Muscle of leg (tissue), 11 donors: ENCODE results near the gene SPDEF. TPM values are rescaled to one million over a fixed set of nuclear protein-coding genes. Genes with fewer than 3 reads are reported as not detected.
A peak's percentile ranks its signal among the peaks of the same experiment; 100 is the strongest.

ENCODE experiments used
- DNase-seq: peaks from one replicate; pipeline ENCODE4 v3.0.0; 2013
- H3K27ac ChIP-seq: one replicate; pipeline ENCODE4 v1.5.1; 2013; ENCODE audit warnings: mild to moderate bottlenecking, low read length, control low read depth
- H3K27me3 ChIP-seq: one replicate; pipeline ENCODE4 v1.6.1; 2013; ENCODE audit warnings: low read length; ENCODE audit not compliant: control insufficient read depth, insufficient read depth
- H3K36me3 ChIP-seq: one replicate; pipeline ENCODE4 v1.6.1; 2013; ENCODE audit warnings: low read length; ENCODE audit not compliant: control insufficient read depth, insufficient read depth
- H3K4me1 ChIP-seq: one replicate; pipeline ENCODE4 v1.6.1; 2013; ENCODE audit warnings: low read length; ENCODE audit not compliant: control insufficient read depth, insufficient read depth
- H3K4me3 ChIP-seq: one replicate; pipeline ENCODE4 v1.5.1; 2013; ENCODE audit warnings: low read length, control low read depth
- H3K9me3 ChIP-seq: replicated peaks from 2 replicates; pipeline ENCODE4 v1.6.1; 2013; ENCODE audit warnings: low read depth, low read length; ENCODE audit not compliant: control insufficient read depth
- WGBS: methylation state at CpG from one replicate; pipeline ENCODE4 v1.1.5; 2013; ENCODE audit warnings: missing lambda C conversion rate; ENCODE audit not compliant: insufficient coverage; 5-methylcytosine and 5-hydroxymethylcytosine counted together
- polyA plus RNA-seq, 8 donors: library from polyadenylated mRNA; unstranded; fragments of 120-200 nt; gene quantifications; one replicate each; pipeline versions ENCODE4 v1.2.1 to v1.2.3, GENCODE V29; 2013; ENCODE audit warnings: inconsistent platforms in 1 of 8, low replicate concordance in 1 of 8; ENCODE audit not compliant: insufficient read length in 8 of 8, insufficient read depth in 1 of 8
- total RNA-seq: library from RNA; stranded (reverse); fragments of 120-200 nt; gene quantifications from one replicate; pipeline ENCODE4 v1.2.4, GENCODE V29; 2013

Gene SPDEF
- total and polyA plus RNA-seq, 9 donors, result 0.04 to 0.28 (median 0.11) TPM; not detected in 3

DNA sequence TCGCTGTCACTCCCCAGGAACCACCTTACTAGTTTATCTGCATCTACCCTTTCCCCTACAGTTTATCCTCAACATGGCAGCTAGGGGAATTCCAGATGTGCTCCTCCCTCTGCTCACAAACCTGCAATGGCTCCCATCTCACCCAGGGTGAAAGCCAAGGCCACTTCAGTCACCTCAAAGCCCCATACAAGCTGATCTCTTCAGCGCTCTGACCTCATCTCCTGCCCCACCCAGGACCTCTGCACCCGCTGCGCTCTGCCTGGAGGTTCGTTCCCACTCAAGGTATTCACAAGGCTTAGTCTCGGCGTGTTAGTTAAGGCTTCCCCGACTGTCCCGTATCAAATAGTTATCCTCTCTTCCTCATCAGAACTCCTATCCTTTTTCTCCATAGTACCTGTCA, 28.6 kb upstream of the SPDEF start:
- H3K9me3 ChIP-seq, result no peaks in the 10 kb centered on the region
- no peaks in the 10 kb centered on the region for H3K4me1 ChIP-seq
- H3K27ac ChIP-seq, result no peak overlapping the region
- no peak overlapping the region for H3K4me3 ChIP-seq
- DNase-seq, result no peak
- WGBS, result 95% methylated on average over 9 of the region's 9 CpGs
- no peaks in the 10 kb centered on the region for H3K27me3 ChIP-seq
- peaks cover 41% of the 10 kb centered on the region for H3K36me3 ChIP-seq

GRCh38 chr6:34583861-34584604, 27.9 kb upstream of the SPDEF start:
- DNase-seq, result no peak
- H3K9me3 ChIP-seq, result no peaks in the 10 kb centered on the region
- H3K27ac ChIP-seq, result no peak overlapping the region
- 66% methylated on average over 3 of the region's 5 CpGs for WGBS
- H3K4me3 ChIP-seq, result no peak overlapping the region
- no peaks in the 10 kb centered on the region for H3K27me3 ChIP-seq
- H3K36me3 ChIP-seq, result peaks cover 35% of the 10 kb centered on the region
- H3K4me1 ChIP-seq, result no peaks in the 10 kb centered on the region

GRCh38 chr6:34583461-34583860, 27.3 kb upstream of the SPDEF start:
- 93% methylated on average over 2 of the region's 6 CpGs for WGBS
- no peaks in the 10 kb centered on the region for H3K9me3 ChIP-seq
- H3K27ac ChIP-seq, result no peak overlapping the region
- no peaks in the 10 kb centered on the region for H3K27me3 ChIP-seq
- DNase-seq, result no peak
- no peaks in the 10 kb centered on the region for H3K4me1 ChIP-seq
- peaks cover 29% of the 10 kb centered on the region for H3K36me3 ChIP-seq
- H3K4me3 ChIP-seq, result no peak overlapping the region

DNA sequence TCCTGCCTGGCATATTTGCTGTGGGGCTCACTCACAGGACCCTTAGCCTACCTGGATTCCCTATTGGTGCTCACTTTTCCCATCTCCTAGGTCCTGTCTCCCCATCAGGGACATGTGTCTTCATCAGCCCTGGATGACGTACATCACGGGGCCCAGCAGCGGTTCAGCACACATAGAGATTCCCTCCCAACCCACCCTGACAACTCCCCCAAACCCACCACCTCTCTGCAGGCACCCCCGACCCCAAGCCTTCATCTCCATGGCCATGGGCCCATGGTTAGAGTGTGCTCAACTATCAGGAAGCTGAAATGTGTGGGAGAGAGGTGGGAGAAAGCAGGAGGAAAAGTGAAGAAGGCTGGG, 25.4 kb upstream of the SPDEF start:
- Histone ChIP-seq H3K27me3 (no peaks in the 10 kb centered on the region), H3K27ac (no peak overlapping the region), H3K36me3 (peaks cover 11% of the 10 kb centered on the region), H3K9me3 (no peaks in the 10 kb centered on the region), H3K4me1 (no peaks in the 10 kb centered on the region), H3K4me3 (no peak overlapping the region)
- WGBS, result 100% methylated on average over 1 of the region's 4 CpGs
- no peak for DNase-seq

DNA sequence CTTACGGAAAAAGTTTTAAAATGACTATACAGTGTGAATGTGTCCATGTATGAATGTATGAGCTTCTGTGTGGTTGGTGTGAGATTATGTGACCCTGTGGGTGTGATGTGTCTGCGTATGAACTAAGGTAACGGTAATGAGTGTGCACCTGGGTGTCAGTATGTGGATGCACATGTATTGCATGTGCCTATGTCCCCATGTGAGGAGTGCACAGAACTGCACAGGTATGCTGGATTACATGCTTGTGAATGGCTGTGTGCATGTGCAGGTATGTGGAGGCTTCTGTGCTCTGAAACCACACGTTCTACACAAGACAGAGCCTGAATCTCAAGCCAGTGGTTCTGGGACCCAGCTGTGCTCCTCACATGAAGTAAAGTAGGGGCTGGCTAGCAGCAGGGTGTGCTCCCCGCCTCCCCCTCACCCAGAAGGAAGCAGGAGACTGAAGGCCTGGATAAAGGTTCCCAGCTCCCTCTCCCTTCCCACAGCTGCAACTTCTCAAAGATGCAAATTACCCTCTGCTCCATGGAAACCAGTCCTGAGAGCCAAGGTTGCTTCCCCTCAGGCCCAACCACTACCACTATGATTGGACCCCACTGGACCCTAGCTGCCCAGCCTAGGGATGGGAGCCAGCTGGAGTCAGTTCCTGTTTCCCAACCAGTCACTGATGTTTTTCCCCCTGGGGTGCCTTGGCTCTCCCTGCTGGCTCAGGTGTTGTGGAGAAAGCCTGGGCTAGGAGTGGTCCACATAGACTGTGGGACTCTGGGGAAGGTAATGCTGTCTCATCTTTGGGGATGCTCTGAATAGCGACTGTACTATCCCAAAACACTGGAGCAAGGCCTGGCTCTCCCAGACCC, 24.8 kb upstream of the SPDEF start:
- no peaks in the 10 kb centered on the region for H3K27me3 ChIP-seq
- H3K36me3 ChIP-seq, result peaks cover 8% of the 10 kb centered on the region
- no peak overlapping the region for H3K27ac ChIP-seq
- H3K4me3 ChIP-seq, result no peak overlapping the region
- H3K9me3 ChIP-seq, result no peaks in the 10 kb centered on the region
- no peaks in the 10 kb centered on the region for H3K4me1 ChIP-seq
- 68% methylated on average over 5 of the region's 6 CpGs for WGBS
- peak; percentile 36 for DNase-seq

DNA sequence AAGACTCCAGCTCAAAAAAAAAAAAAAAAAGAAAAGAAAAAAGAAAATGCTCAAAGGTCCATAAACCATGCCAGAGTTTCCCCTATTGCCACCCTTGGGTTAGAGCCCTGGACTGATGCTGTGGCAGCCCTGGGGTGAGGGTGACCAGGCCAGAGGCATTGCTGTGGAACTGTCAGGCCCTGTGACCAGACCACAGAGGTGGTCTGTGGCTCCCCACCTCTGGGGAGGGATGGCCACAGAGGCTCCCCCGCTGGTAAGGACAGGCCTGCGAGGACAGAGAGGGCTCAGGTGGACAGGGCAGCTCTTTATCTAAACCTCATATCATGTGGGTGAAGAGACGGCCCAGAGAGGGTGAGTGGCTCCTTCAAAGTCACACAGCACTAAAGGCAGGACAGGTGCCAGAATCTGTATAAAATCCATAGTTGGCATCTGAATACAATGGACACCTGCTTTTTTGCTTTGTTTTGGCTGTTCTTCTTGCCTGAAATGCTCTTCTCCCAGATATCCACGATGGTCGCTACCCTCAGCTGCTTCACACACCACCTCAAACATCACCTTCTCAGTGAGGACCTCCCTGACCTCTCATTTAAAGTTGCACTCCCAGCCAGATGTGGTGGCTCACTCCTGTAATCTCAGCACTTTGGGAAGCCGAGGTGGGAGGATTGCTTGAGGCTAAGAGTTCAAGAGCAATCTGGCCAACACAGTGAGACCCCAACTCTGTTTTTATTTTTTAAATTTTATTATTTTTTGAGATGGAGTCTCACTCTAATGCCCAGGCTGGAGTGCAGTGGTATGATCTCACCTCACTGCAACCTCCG, 22.5 kb upstream of the SPDEF start:
- Histone ChIP-seq H3K27me3 (no peaks in the 10 kb centered on the region), H3K4me3 (no peak overlapping the region), H3K4me1 (no peaks in the 10 kb centered on the region), H3K9me3 (no peaks in the 10 kb centered on the region), H3K27ac (no peak overlapping the region), H3K36me3 (peaks cover 7% of the 10 kb centered on the region)
- 82% methylated on average over 3 of the region's 7 CpGs for WGBS
- no peak for DNase-seq

- H3K27ac ChIP-seq, result no peak overlapping the region
- H3K36me3 ChIP-seq, result no peaks in the 10 kb centered on the region
- no peaks in the 10 kb centered on the region for H3K27me3 ChIP-seq
- 94% methylated on average over 8 of the region's 18 CpGs for WGBS
- H3K9me3 ChIP-seq, result no peaks in the 10 kb centered on the region
- DNase-seq, result peak; percentile 34
- H3K4me1 ChIP-seq, result peaks cover 4% of the 10 kb centered on the region
- H3K4me3 ChIP-seq, result no peak overlapping the region
Measured at GRCh38 chr6:34576286-34576955, 20.3 kb upstream of the SPDEF start.

GRCh38 chr6:34575326-34575725, 19.2 kb upstream of the SPDEF start:
- Histone ChIP-seq H3K27me3 (no peaks in the 10 kb centered on the region), H3K9me3 (no peaks in the 10 kb centered on the region), H3K36me3 (no peaks in the 10 kb centered on the region), H3K27ac (no peak overlapping the region), H3K4me3 (no peak overlapping the region), H3K4me1 (peaks cover 4% of the 10 kb centered on the region)
- no peak for DNase-seq
- WGBS, result no CpG with 5 or more reads among the region's 3 CpGs

- H3K27ac ChIP-seq, result no peak overlapping the region
- H3K4me1 ChIP-seq, result peaks cover 4% of the 10 kb centered on the region
- no peaks in the 10 kb centered on the region for H3K27me3 ChIP-seq
- DNase-seq, result no peak
- no peaks in the 10 kb centered on the region for H3K36me3 ChIP-seq
- H3K4me3 ChIP-seq, result no peak overlapping the region
- no peaks in the 10 kb centered on the region for H3K9me3 ChIP-seq
- 75% methylated on average over 5 of the region's 10 CpGs for WGBS
Measured at GRCh38 chr6:34574647-34575293, 18.6 kb upstream of the SPDEF start.
